IPS-NIHi7 (cell line): ENCODE data around the gene ZBTB6.
"Not testable (repeated sequence)": the region's sequence is repeated elsewhere in the genome, so short reads cannot be mapped to it uniquely, and the experiment has no call there.

Experiments
- DNase-seq: peaks from one replicate; pipeline ENCODE4 v3.0.0; 2012; ENCODE audit warnings: mixed read lengths; ENCODE audit errors: extremely low spot score

ZBTB6 gene

GRCh38 chr9:122923947-122924346 lies 10.8 kb upstream of the ZBTB6 start:
- DNase-seq = no peak

GRCh38 chr9:122922713-122923112 lies 9.6 kb upstream of the ZBTB6 start:
- DNase-seq = no peak

- DNase-seq = no peak
These were observed 5.2 kb upstream of the ZBTB6 start for GRCh38 chr9:122918310-122918709.

GRCh38 chr9:122912671-122912963 lies 506 bp downstream of the ZBTB6 start:
- no peak for DNase-seq

GRCh38 chr9:122906122-122906521 lies 7.0 kb downstream of the ZBTB6 start:
- not testable (repeated sequence) for DNase-seq

GRCh38 chr9:122904823-122905710 lies 8.1 kb downstream of the ZBTB6 start, which contains the start of gene RC3H2:
RC3H2 (minus strand) TSS chr9:122905359; CDS start chr9:122897509, 7,850 bp downstream.
- peak; percentile 94 for DNase-seq

GRCh38 chr9:122904466-122904822 lies 8.7 kb downstream of the ZBTB6 start:
- DNase-seq = peak; percentile 55

GRCh38 chr9:122900791-122901190 lies 12.3 kb downstream of the ZBTB6 start:
- no peak for DNase-seq

- DNase-seq = no peak
These were observed 15.2 kb downstream of the ZBTB6 start for GRCh38 chr9:122897969-122898368.

- DNase-seq = no peak
These were observed 24.6 kb downstream of the ZBTB6 start for GRCh38 chr9:122888480-122888879.

- no peak for DNase-seq
These were observed 30.0 kb downstream of the ZBTB6 start for GRCh38 chr9:122883125-122883524.

- DNase-seq = no peak
These were observed 33.7 kb downstream of the ZBTB6 start for GRCh38 chr9:122879443-122879842.

- no peak for DNase-seq
These were observed 37.6 kb downstream of the ZBTB6 start for GRCh38 chr9:122875523-122875922.

GRCh38 chr9:122867276-122867675 lies 45.8 kb downstream of the ZBTB6 start:
- not testable (repeated sequence) for DNase-seq

- no peak for DNase-seq
These were observed 47.0 kb downstream of the ZBTB6 start for GRCh38 chr9:122866079-122866478.

- DNase-seq = no peak
These were observed 47.8 kb downstream of the ZBTB6 start for GRCh38 chr9:122865300-122865699.

GRCh38 chr9:122863407-122863806 lies 49.7 kb downstream of the ZBTB6 start:
- no peak for DNase-seq

GRCh38 chr9:122860319-122861142 lies 52.6 kb downstream of the ZBTB6 start:
- no peak for DNase-seq
